Keratinocyte (primary cell): ENCODE data around the gene IFNAR1. TPM values are rescaled to one million over a fixed set of nuclear protein-coding genes. Genes with fewer than 3 reads are reported as not detected.

ENCODE experiments used
- DNase-seq: peaks from one replicate; pipeline ENCODE4 v3.0.0-alpha.2; 2011; ENCODE audit warnings: low read depth, missing footprints, low spot score
- FAIRE-seq: peaks from 2 replicates; lab custom pipeline; 2011; peaks lifted over from hg19 to GRCh38; lab: Jason Lieb, UNC
- H2AFZ ChIP-seq: 2 replicates; pipeline ENCODE4 v1.6.0; 2012; ENCODE audit warnings: low read length, control low read depth, inconsistent platforms; ENCODE audit not compliant: control insufficient read depth
- H3K27ac ChIP-seq: 2 replicates; pipeline ENCODE4 v1.5.1; 2011; ENCODE audit warnings: low read length; ENCODE audit not compliant: control insufficient read depth, insufficient read depth
- H3K27me3 ChIP-seq: 3 replicates; pipeline ENCODE4 v1.6.0; 2011; ENCODE audit warnings: low read length; ENCODE audit not compliant: control insufficient read depth, insufficient read depth; ENCODE audit errors: extremely low read depth
- H3K36me3 ChIP-seq, 2 experiments: 2 replicates in 1 of 2; 3 replicates in 1 of 2; pipeline ENCODE4 v1.5.1; 2011; ENCODE audit warnings: low read length in 2 of 2, mild to moderate bottlenecking in 1 of 2; ENCODE audit not compliant: control insufficient read depth in 2 of 2, insufficient read depth in 2 of 2; ENCODE audit errors: extremely low read depth in 1 of 2
- H3K4me1 ChIP-seq: 3 replicates; pipeline ENCODE4 v1.5.1; 2011; ENCODE audit warnings: low read length; ENCODE audit not compliant: control insufficient read depth, insufficient read depth; ENCODE audit errors: extremely low read depth
- H3K4me2 ChIP-seq: 3 replicates; pipeline ENCODE4 v1.6.0; 2011; ENCODE audit warnings: low read depth, low read length; ENCODE audit not compliant: control insufficient read depth, insufficient read depth; ENCODE audit errors: extremely low read depth
- H3K4me3 ChIP-seq, 3 experiments: fragments of 200-600 bp in 1 of 3; sonication (generic) in 1 of 3; 2 replicates in 2 of 3; 3 replicates in 1 of 3; pipeline ENCODE4 v1.5.1; 2011 to 2016; ENCODE audit warnings: low read length in 3 of 3, mild to moderate bottlenecking in 3 of 3, control low read depth in 2 of 3, inconsistent platforms in 1 of 3, low read depth in 1 of 3, mixed read lengths in 1 of 3, mixed run types in 1 of 3, moderate library complexity in 1 of 3; ENCODE audit not compliant: control insufficient read depth in 2 of 3, insufficient read depth in 2 of 3; ENCODE audit errors: extremely low read depth in 1 of 3
- H3K79me2 ChIP-seq: 2 replicates; pipeline ENCODE4 v1.6.0; 2012; ENCODE audit warnings: low read length; ENCODE audit not compliant: control insufficient read depth, insufficient read depth
- H3K9ac ChIP-seq: 3 replicates; pipeline ENCODE4 v1.6.0; 2011; ENCODE audit warnings: low read length; ENCODE audit not compliant: control insufficient read depth, insufficient read depth; ENCODE audit errors: extremely low read depth
- H3K9me1 ChIP-seq: 3 replicates; pipeline ENCODE4 v1.6.0; 2011; ENCODE audit warnings: low read length; ENCODE audit not compliant: control insufficient read depth, insufficient read depth; ENCODE audit errors: extremely low read depth
- H3K9me3 ChIP-seq: 2 replicates; pipeline ENCODE4 v1.5.1; 2012; ENCODE audit warnings: low read depth, low read length; ENCODE audit not compliant: control insufficient read depth
- H4K20me1 ChIP-seq: 3 replicates; pipeline ENCODE4 v1.6.0; 2011; ENCODE audit warnings: low read length; ENCODE audit not compliant: control insufficient read depth, insufficient read depth; ENCODE audit errors: extremely low read depth
- CTCF ChIP-seq, 3 experiments: IDR thresholded peaks in 1 of 3; conservative IDR thresholded peaks in 1 of 3; optimal IDR thresholded peaks in 1 of 3; 2 replicates in 2 of 3; 3 replicates in 1 of 3; pipeline versions ENCODE3 to v1.5.1; 2011; ENCODE audit warnings: low read length in 3 of 3, mild to moderate bottlenecking in 3 of 3, moderate library complexity in 2 of 3, control low read depth in 1 of 3, inconsistent platforms in 1 of 3; ENCODE audit not compliant: insufficient read depth in 2 of 3; ENCODE audit errors: extremely low read depth in 1 of 3
- EZH2 ChIP-seq: IDR thresholded peaks from one replicate; pipeline ENCODE4 v1.6.1; 2012; ENCODE audit warnings: inconsistent platforms, mild to moderate bottlenecking, low read length, moderate library complexity
- dilution Hi-C: fragments of 300-500 bp; cut with MboI; formaldehyde crosslinking; loops from one replicate; pipeline ENCODE4 v1.7.0; 2020; ENCODE audit warnings: low sequenced_read_pairs; ENCODE audit not compliant: extremely low pct_ligation_motif_present
- polyA plus RNA-seq, 5 experiments: library from polyadenylated mRNA; depleted of rRNA in 3 of 5; stranded (reverse) in 3 of 5; stranded (forward) in 1 of 5; unstranded in 1 of 5; fragments of >200 nt; gene quantifications; 1 replicate in 1 of 5; 2 replicates in 3 of 5; 3 replicates in 1 of 5; pipeline versions ENCODE4 v1.2.1 to v1.2.3, GENCODE V29; 2011 to 2012; ENCODE audit warnings: missing spikeins in 2 of 5, low read depth in 1 of 5, low replicate concordance in 1 of 5

The IFNAR1 gene
- polyA plus RNA-seq, 1 donor (not counting 4 experiments of a cell fraction or from before 2014, with no cell fraction given), result 12.6 TPM

DNA sequence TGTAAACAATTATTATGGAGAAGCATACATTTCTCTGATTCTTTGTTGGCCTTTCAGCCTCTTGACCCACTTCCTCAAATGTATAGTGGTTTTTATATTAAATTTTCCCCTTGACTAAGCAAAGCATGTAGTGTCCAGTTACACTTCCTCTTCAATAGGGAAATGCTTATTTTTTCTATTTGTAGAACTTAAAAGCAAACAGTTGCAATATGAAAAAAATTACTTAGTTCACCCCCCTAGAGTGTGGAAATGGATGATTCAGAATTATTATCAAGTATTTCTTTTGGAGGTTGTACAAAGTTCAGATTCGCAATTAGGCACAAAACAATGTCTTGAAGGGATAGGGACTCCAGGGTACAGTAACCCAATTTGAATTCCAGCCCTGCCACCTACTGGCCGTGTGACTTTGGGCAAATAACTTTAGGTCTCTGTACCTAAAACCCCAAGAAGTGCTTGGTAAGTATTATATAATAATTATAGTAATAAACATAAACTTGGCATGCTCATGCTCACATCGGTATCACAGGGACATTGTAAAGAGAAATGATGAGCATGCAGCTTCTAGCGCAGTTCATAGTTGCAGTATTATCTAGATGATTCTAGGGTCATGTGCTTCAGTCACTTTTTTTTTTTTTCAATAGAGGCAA lies 49.8 kb downstream of the IFNAR1 start:
- Histone ChIP-seq H4K20me1 (no peaks in the 10 kb centered on the region), H3K79me2 (no peaks in the 10 kb centered on the region), H2AFZ (peak overlapping the region; percentile 42), H3K9ac (no peak overlapping the region), H3K36me3 (no peaks in the 10 kb centered on the region), H3K27me3 (no peaks in the 10 kb centered on the region), H3K4me1 (peaks cover 18% of the 10 kb centered on the region), H3K4me2 (no peak overlapping the region), H3K9me1 (no peaks in the 10 kb centered on the region), H3K4me3 (no peak overlapping the region), H3K27ac (no peak overlapping the region), H3K9me3 (peaks cover 1% of the 10 kb centered on the region)
- peak; percentile 40 to 81 (median 59) for TF ChIP-seq CTCF (optimal IDR thresholded peaks at IDR 0.05 in 1 of 3, IDR thresholded peaks at IDR 0.05 in 1 of 3, conservative IDR thresholded peaks at IDR 0.05 in 1 of 3; ENCODE audit: extremely low read depth in 1 of 3, insufficient read depth in 2 of 3, low read length in 3 of 3)
- TF ChIP-seq EZH2, result no peak
- FAIRE-seq (no peak), DNase-seq (no peak)
- dilution Hi-C loops, result no loop called here

- H3K9ac ChIP-seq, result no peak overlapping the region
- no peak for DNase-seq
- peak overlapping the region; percentile 42 for H2AFZ ChIP-seq
- peak overlapping the region; percentile 9 for H3K27ac ChIP-seq
- no peaks in the 10 kb centered on the region for H3K27me3 ChIP-seq
- H3K79me2 ChIP-seq, result no peaks in the 10 kb centered on the region
- no peaks in the 10 kb centered on the region for H3K9me3 ChIP-seq
- H3K4me2 ChIP-seq, result no peak overlapping the region
- H3K4me3 ChIP-seq, result no peak overlapping the region
- dilution Hi-C loops, result no loop called here
- TF ChIP-seq CTCF (optimal IDR thresholded peaks at IDR 0.05 in 1 of 3, IDR thresholded peaks at IDR 0.05 in 1 of 3, conservative IDR thresholded peaks at IDR 0.05 in 1 of 3; ENCODE audit: extremely low read depth in 1 of 3, insufficient read depth in 2 of 3, low read length in 3 of 3) (no peak), EZH2 (no peak)
- H3K4me1 ChIP-seq, result peaks cover 24% of the 10 kb centered on the region
- no peaks in the 10 kb centered on the region for H3K36me3 ChIP-seq
- H3K9me1 ChIP-seq, result no peaks in the 10 kb centered on the region
- no peaks in the 10 kb centered on the region for H4K20me1 ChIP-seq
- FAIRE-seq, result no peak
These were observed 50.4 kb downstream of the IFNAR1 start for GRCh38 chr21:33375101-33375644.
